Nephron (organoid): ENCODE data around the gene CERK.

ENCODE experiments used
- H3K27ac Mint-ChIP-seq, 3 experiments: 2 replicates each; pipeline ENCODE4 v1.8.0; 2020; ENCODE audit warnings: mixed read lengths in 3 of 3, mild to moderate bottlenecking in 2 of 3, moderate library complexity in 1 of 3
- H3K27me3 Mint-ChIP-seq: 2 replicates; pipeline ENCODE4 v1.8.0; 2021; ENCODE audit warnings: low read depth, mild to moderate bottlenecking, moderate library complexity, mixed read lengths
- H3K36me3 Mint-ChIP-seq: 2 replicates; pipeline ENCODE4 v1.8.0; 2020; ENCODE audit warnings: low read depth, mixed read lengths
- H3K4me1 Mint-ChIP-seq: 2 replicates; pipeline ENCODE4 v1.8.0; 2020; ENCODE audit warnings: mixed read lengths
- H3K4me3 Mint-ChIP-seq, 3 experiments: 2 replicates each; pipeline ENCODE4 v1.8.0; 2020; ENCODE audit warnings: mild to moderate bottlenecking in 3 of 3, mixed read lengths in 3 of 3, moderate library complexity in 2 of 3
- H3K9me3 Mint-ChIP-seq: 2 replicates; pipeline ENCODE4 v1.8.0; 2020; ENCODE audit warnings: mixed read lengths
- TF ChIP-seq, protein P1 (sequence below), 3 experiments: fragments of 200-600 bp; sonication (generic); IDR thresholded peaks; one replicate each; pipeline ENCODE4 v1.5.0; 2021; ENCODE audit warnings: antibody characterized with exemption in 3 of 3; ENCODE audit not compliant: unreplicated experiment in 3 of 3

CERK gene

DNA sequence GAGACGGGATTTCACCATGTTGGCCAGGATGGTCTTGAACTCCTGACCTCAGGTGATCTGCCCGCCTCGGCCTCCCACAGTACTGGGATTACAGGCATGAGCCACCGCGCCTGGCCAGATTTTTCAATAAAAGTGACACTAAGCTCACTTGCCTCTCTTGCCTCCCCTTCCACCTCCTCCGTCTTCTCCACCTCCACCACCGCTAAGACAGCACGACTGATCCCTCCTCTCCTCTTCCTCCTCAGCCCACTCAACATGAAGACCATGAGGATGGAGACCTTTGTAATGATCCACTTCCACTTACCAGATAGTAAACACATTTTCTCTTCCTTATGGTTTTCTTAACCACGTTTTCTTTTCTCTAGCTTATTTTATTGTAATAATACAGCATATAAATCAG is 14.2 kb downstream of the CERK start:
- Mint-ChIP-seq H3K9me3 (no peaks in the 10 kb centered on the region), H3K4me3 (no peak overlapping the region), H3K27ac (no peak overlapping the region), H3K27me3 (no peaks in the 10 kb centered on the region), H3K36me3 (peaks cover 31% of the 10 kb centered on the region), H3K4me1 (peaks cover 33% of the 10 kb centered on the region)
- TF ChIP-seq, protein P1, sequence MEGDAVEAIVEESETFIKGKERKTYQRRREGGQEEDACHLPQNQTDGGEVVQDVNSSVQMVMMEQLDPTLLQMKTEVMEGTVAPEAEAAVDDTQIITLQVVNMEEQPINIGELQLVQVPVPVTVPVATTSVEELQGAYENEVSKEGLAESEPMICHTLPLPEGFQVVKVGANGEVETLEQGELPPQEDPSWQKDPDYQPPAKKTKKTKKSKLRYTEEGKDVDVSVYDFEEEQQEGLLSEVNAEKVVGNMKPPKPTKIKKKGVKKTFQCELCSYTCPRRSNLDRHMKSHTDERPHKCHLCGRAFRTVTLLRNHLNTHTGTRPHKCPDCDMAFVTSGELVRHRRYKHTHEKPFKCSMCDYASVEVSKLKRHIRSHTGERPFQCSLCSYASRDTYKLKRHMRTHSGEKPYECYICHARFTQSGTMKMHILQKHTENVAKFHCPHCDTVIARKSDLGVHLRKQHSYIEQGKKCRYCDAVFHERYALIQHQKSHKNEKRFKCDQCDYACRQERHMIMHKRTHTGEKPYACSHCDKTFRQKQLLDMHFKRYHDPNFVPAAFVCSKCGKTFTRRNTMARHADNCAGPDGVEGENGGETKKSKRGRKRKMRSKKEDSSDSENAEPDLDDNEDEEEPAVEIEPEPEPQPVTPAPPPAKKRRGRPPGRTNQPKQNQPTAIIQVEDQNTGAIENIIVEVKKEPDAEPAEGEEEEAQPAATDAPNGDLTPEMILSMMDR (IDR thresholded peaks at IDR 0.05; ENCODE audit: unreplicated experiment in 3 of 3): no peak

DNA sequence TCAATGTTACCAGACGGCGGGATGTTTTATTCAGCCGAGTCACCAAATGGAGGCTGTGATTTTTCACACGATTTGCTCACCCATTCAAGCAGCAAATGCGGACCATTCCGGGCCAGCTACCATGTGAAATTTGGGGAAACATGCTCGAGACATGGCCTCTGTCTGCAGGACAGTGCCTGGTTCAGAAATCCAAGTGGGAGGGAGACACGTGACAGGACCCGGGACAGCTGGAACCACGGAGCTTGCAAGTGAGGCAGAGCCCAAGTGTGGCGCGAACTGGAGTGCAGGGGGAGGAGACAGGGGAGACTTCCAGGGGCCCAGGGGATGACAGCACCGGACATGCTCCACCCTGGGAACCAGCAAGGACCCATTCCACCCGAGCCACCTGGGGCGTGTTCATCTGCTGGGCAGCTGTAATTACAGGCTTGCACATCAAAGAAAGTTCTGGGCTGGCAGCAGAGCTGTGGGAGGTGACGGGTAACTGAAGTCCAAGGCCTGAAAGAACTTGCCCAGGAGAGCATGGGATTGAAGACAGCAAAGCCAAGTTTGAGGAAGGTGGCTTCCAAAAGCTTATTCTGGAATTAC is 16.5 kb downstream of the CERK start:
- Mint-ChIP-seq H3K36me3 (peaks cover 52% of the 10 kb centered on the region), H3K27me3 (no peaks in the 10 kb centered on the region), H3K4me1 (peaks cover 28% of the 10 kb centered on the region), H3K27ac (no peak overlapping the region), H3K9me3 (no peaks in the 10 kb centered on the region), H3K4me3 (no peak overlapping the region)
- TF ChIP-seq, protein P1 (IDR thresholded peaks at IDR 0.05; ENCODE audit: unreplicated experiment in 3 of 3): no peak

DNA sequence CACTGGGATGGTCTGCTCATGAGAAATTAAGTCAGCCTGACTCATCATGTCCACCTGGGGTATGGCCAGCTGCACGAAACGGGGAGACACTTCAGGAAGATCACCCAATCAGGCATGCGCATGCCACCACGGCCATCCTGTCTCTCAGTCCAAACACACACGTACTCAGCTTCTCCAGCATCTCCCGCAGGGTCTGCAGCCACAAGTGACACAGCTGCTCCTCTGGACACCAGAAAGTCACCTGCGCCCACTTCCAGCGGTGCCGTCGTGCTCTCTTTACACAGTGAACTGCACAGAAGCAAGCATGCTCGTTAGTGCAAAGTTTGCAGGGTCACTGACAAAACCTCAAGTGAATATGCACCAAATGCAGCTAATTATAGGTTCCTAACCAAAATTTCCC is 18.1 kb downstream of the CERK start:
- Mint-ChIP-seq H3K36me3 (peaks cover 59% of the 10 kb centered on the region), H3K27ac (no peak overlapping the region), H3K27me3 (no peaks in the 10 kb centered on the region), H3K4me1 (peaks cover 16% of the 10 kb centered on the region), H3K4me3 (no peak overlapping the region), H3K9me3 (no peaks in the 10 kb centered on the region)
- TF ChIP-seq, protein P1 (IDR thresholded peaks at IDR 0.05; ENCODE audit: unreplicated experiment in 3 of 3): no peak

DNA sequence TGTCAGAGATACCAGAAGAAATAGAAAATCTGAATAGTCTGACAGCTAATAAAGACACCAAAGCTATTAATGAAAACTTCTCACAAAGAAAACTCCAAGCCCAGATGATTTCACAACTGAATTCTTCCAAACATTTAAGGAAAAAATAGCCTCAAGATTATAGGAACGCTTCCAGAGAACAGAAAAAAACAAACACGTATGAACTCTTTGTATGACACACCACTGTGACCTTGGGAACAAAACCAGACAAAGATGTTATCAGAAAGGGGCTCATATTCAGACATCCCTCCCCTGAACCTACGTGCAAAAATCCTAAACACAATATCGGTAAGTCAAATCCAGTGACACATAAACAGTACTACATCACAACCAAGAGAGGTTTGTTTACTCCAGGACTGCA is 23.5 kb downstream of the CERK start:
- H3K36me3 Mint-ChIP-seq: peaks cover 78% of the 10 kb centered on the region
- no peak overlapping the region for H3K27ac Mint-ChIP-seq
- TF ChIP-seq, protein P1 (IDR thresholded peaks at IDR 0.05; ENCODE audit: unreplicated experiment in 3 of 3): no peak
- H3K9me3 Mint-ChIP-seq: no peaks in the 10 kb centered on the region
- no peaks in the 10 kb centered on the region for H3K4me1 Mint-ChIP-seq
- H3K4me3 Mint-ChIP-seq: no peak overlapping the region
- no peaks in the 10 kb centered on the region for H3K27me3 Mint-ChIP-seq

DNA sequence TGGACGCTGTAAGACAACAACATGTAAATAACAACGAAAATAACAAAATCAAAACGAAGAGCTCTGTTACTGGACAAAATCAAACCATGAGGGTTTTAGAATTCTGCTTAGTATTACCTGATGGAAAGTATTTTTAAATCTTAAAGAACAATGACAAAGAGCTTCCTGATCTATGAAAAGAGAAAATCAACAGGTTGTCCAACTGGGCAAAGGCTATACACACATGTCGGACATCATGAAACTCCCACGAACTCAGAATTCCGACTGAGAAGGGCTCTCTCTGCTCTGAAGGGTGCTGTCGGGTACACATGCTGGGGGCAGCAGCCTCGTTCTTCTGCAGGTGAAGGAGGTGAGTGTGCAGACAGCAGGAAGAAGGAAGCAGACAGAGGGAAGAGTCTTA is 25.8 kb downstream of the CERK start:
- Mint-ChIP-seq H3K4me1 (no peaks in the 10 kb centered on the region), H3K36me3 (peaks cover 78% of the 10 kb centered on the region), H3K4me3 (no peak overlapping the region), H3K27ac (no peak overlapping the region), H3K9me3 (no peaks in the 10 kb centered on the region), H3K27me3 (no peaks in the 10 kb centered on the region)
- TF ChIP-seq, protein P1 (IDR thresholded peaks at IDR 0.05; ENCODE audit: unreplicated experiment in 3 of 3): no peak

DNA sequence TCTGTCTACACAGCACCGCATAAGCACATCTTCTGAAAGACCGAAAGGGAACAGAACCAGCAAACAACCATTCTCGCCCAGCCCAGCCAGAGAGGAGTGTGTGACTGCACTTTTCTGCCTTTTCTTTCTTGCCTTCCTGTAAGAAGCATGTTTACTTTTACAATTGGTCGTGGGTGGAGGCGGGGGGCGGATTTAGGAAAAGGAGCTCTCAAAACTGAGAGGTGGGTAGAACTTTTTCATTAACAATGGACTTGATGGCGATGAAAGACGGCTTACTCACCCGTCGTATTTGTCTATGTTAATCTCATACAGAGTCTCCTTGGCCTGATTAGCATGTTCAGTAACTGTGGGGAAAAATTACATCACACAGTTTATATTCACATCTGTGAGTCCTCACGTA is 27.2 kb downstream of the CERK start:
- Mint-ChIP-seq H3K9me3 (no peaks in the 10 kb centered on the region), H3K36me3 (peaks cover 85% of the 10 kb centered on the region), H3K4me3 (no peak overlapping the region), H3K4me1 (no peaks in the 10 kb centered on the region), H3K27ac (no peak overlapping the region), H3K27me3 (no peaks in the 10 kb centered on the region)
- TF ChIP-seq, protein P1 (IDR thresholded peaks at IDR 0.05; ENCODE audit: unreplicated experiment in 3 of 3): no peak
